Measurements from ENCODE around the gene PRKG1. TPM values are rescaled to one million over a fixed set of nuclear protein-coding genes. Genes with fewer than 3 reads are reported as not detected.
A peak's percentile ranks its signal among the peaks of the same experiment; 100 is the strongest.

PRKG1 gene
- total and polyA plus RNA-seq, 2 of the 4 experiments (the other 2 are of a cell fraction) = 3.5 to 18.3 TPM

- Histone ChIP-seq H3K9me1 (ENCODE audit: insufficient read depth, low read length) (peaks cover 5% of the 10 kb centered on the region), H3K79me1 (ENCODE audit: low read depth in 1 of 2, low read length in 2 of 2) (peaks cover 5 to 33% of the 10 kb centered on the region in 2 experiments), H2AFZ (replicated peaks; ENCODE audit: low read length, poor library complexity) (no peak overlapping the region), H3K4me2 (ENCODE audit: low read depth, low read length) (no peak overlapping the region; the same call in 1 of the 2 replicates), H3K27me3 (ENCODE audit: control insufficient read depth, insufficient read depth, low read length) (no peaks in the 10 kb centered on the region), H2AK9ac (replicated peaks; ENCODE audit: low read depth, low read length, poor library complexity) (no peak overlapping the region), H2BK20ac (ENCODE audit: low read depth, low read length) (no peak overlapping the region), H2AK5ac (ENCODE audit: low read depth, low read length) (no peak overlapping the region), H2BK120ac (ENCODE audit: low read depth, low read length) (no peak overlapping the region), H3K14ac (replicated peaks; ENCODE audit: low read depth, low read length) (no peak overlapping the region), H2BK5ac (ENCODE audit: low read depth, low read length, poor library complexity, severe bottlenecking) (no peak overlapping the region), H4K5ac (ENCODE audit: low read depth, low read length) (no peak overlapping the region), H3K18ac (ENCODE audit: low read depth, low read length) (no peak overlapping the region; the same call in 1 of the 2 replicates), H3K36me3 (ENCODE audit: control insufficient read depth, insufficient read depth, low read length) (no peaks in the 10 kb centered on the region), H3K27ac (ENCODE audit: insufficient read depth, low read length) (no peak overlapping the region), H4K20me1 (ENCODE audit: insufficient read depth, low read length) (no peaks in the 10 kb centered on the region), H3K4ac (ENCODE audit: low read depth, low read length) (no peak overlapping the region), H3K9me3 (ENCODE audit: control insufficient read depth, insufficient read depth, low read length) (no peaks in the 10 kb centered on the region), H4K91ac (ENCODE audit: insufficient read depth, low read depth, low read length) (no peak overlapping the region), H2BK15ac (ENCODE audit: low read depth, low read length) (no peak overlapping the region), H4K8ac (ENCODE audit: low read depth in 2 of 2, low read length in 2 of 2) (no peak overlapping the region), H3K9ac (ENCODE audit: low read depth, low read length) (no peak overlapping the region), H3K4me3 (ENCODE audit: insufficient read depth, low read depth, low read length) (no peak overlapping the region), H3K23ac (ENCODE audit: low read depth, low read length) (no peak overlapping the region), H3K4me1 (ENCODE audit: control insufficient read depth, insufficient read depth, low read length) (peaks cover 6% of the 10 kb centered on the region), H3K56ac (ENCODE audit: extremely low read depth, insufficient read depth, low read length) (no peak overlapping the region)
- dilution Hi-C loops (cut with HindIII; ENCODE audit: low sequenced_read_pairs, unreplicated experiment) (no loop called here), in situ Hi-C loops (cut with MboI; ENCODE audit: low sequenced_read_pairs) (no loop called here), intact Hi-C loops (cut with micrococcal nuclease) (no loop called here)
- BruUV-seq (replicated peaks) = no TSS peak
- TF ChIP-seq MAFK (IDR thresholded peaks at IDR 0.05; ENCODE audit: low read depth, low read length) = no peak
- TF ChIP-seq RFX5 (IDR thresholded peaks at IDR 0.05; ENCODE audit: low read depth, low read length) = no peak
- TF ChIP-seq POLR2A (IDR thresholded peaks at IDR 0.05; ENCODE audit: low read depth, low read length) = no peak
- TF ChIP-seq CHD1 (IDR thresholded peaks at IDR 0.05; ENCODE audit: low read depth, low read length) = no peak
- no peak for TF ChIP-seq RCOR1 (IDR thresholded peaks at IDR 0.05; ENCODE audit: insufficient replicate concordance, low read length)
- DNase-seq (peak; percentile 39), ATAC-seq (ENCODE audit: low read depth) (peak; percentile 37; the same call in 1 of the 2 replicates)
- WGBS, 2 experiments (ENCODE audit: extremely low coverage in 2 of 2, insufficient read length in 1 of 2) = no CpG with 5 or more reads among the region's 2 CpGs
- CTCF ChIA-PET = no interaction called here
- POLR2A ChIA-PET (ENCODE audit: unreplicated experiment) = no interaction called here
Observed at GRCh38 chr10:51311228-51311627, 236.9 kb downstream of the PRKG1 start.
